A549 (cell line): ENCODE results near the gene CHRND.

Experiments used
- CBX2 ChIP-seq: fragments of 200-600 bp; sonication (generic); IDR thresholded peaks from 2 replicates; pipeline ENCODE4 v1.6.1; 2016; ENCODE audit warnings: low read depth, mild to moderate bottlenecking, borderline replicate concordance
- EHMT2 ChIP-seq: fragments of 200-600 bp; sonication (generic); IDR thresholded peaks from 2 replicates; pipeline ENCODE4 v1.6.1; 2016; ENCODE audit warnings: antibody characterized with exemption, low read depth, mild to moderate bottlenecking, moderate library complexity
- MYC ChIP-seq: IDR thresholded peaks from 2 replicates; pipeline ENCODE4 v1.6.1; 2012; ENCODE audit warnings: mild to moderate bottlenecking, inconsistent platforms, low read length, improper control_type of control experiment, borderline replicate concordance
- NFE2L2 ChIP-seq: fragments of 150-350 bp; conservative IDR thresholded peaks from 2 replicates; pipeline ENCODE4 v1.6.1; 2014; ENCODE audit warnings: low read length
- POLR2A ChIP-seq: IDR thresholded peaks from 2 replicates; pipeline ENCODE4 v1.6.1; 2012; ENCODE audit warnings: mild to moderate bottlenecking, low read length
- RAD21 ChIP-seq, 2 experiments: fragments of >200 bp in 1 of 2; sonication (Bioruptor Twin) in 1 of 2; formaldehyde crosslinking in 1 of 2; IDR thresholded peaks in 1 of 2; conservative IDR thresholded peaks in 1 of 2; 2 replicates in 1 of 2; 3 replicates in 1 of 2; pipeline ENCODE4 v1.6.1; 2012 to 2018; ENCODE audit warnings: inconsistent platforms in 1 of 2
- ZFP36 ChIP-seq: fragments of 450-650 bp; IDR thresholded peaks from 2 replicates; pipeline ENCODE4 v1.6.1; 2014; ENCODE audit warnings: borderline replicate concordance; ENCODE audit not compliant: partially characterized antibody

DNA sequence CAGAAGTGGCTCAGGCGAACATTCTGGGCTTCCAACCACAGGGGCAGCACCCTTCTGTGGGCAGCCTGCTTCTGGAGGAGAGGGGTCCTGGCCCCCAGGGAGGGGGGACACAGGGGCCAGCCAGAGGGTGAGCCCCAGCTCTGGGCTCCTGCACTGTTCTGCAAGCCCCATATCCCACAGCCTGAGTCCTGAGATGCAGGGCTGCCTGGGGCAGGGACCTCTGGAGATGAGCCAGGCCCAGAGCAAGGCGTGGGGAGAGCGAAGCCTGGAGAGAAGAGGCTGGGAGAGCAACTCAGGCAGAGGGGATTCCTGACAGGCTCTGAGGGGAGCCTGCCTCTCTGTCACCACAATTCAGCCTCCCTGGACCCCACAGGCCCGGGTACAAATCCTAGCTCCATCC, 19.3 kb upstream of the CHRND start:
- TF ChIP-seq POLR2A, result no peak
- no peak for TF ChIP-seq EHMT2
- TF ChIP-seq ZFP36, result no peak
- TF ChIP-seq CBX2, result no peak
- no peak for TF ChIP-seq RAD21 (conservative IDR thresholded peaks at IDR 0.05 in 1 of 2, IDR thresholded peaks at IDR 0.05 in 1 of 2)
- TF ChIP-seq NFE2L2, result no peak
- TF ChIP-seq MYC, result no peak
